Prostate gland (tissue), 2 donors: ENCODE data around the gene PXMP4. TPM values are rescaled to one million over a fixed set of nuclear protein-coding genes. Genes with fewer than 3 reads are reported as not detected.

Experiments used
- DNase-seq: peaks from one replicate; pipeline ENCODE4 v3.0.0-alpha.2; 2019; ENCODE audit warnings: low spot score
- H3K27ac ChIP-seq, 2 donors: fragments of 200-600 bp; sonication (generic); 2 replicates each; pipeline ENCODE4 v1.5.1; 2017 to 2019
- H3K27me3 ChIP-seq: fragments of 200-600 bp; sonication (generic); replicated peaks from 2 replicates; pipeline ENCODE4 v1.5.1; 2019; ENCODE audit not compliant: insufficient read depth
- H3K36me3 ChIP-seq, 2 donors: fragments of 200-600 bp; sonication (generic); 1 replicate in 1 of 2; 2 replicates in 1 of 2; pipeline versions ENCODE4 v1.5.1 to v1.8.1; 2017 to 2019
- H3K4me1 ChIP-seq: fragments of 200-600 bp; sonication (generic); replicated peaks from 2 replicates; pipeline ENCODE4 v1.5.1; 2019
- H3K4me3 ChIP-seq, 2 donors: fragments of 200-600 bp; sonication (generic); 2 replicates each; pipeline ENCODE4 v1.5.1; 2017 to 2019
- H3K9me3 ChIP-seq: fragments of 200-600 bp; sonication (generic); 2 replicates; pipeline ENCODE4 v1.5.1; 2017
- CTCF ChIP-seq, 4 experiments: fragments of 200-600 bp in 2 of 4; fragments of 450-650 bp in 2 of 4; sonication (generic) in 2 of 4; IDR thresholded peaks; 1 replicate in 3 of 4; 2 replicates in 1 of 4; pipeline ENCODE4 v1.5.1; 2016 to 2019; ENCODE audit warnings: antibody characterized with exemption in 4 of 4, mild to moderate bottlenecking in 2 of 4, moderate library complexity in 2 of 4
- POLR2A ChIP-seq: fragments of 450-650 bp; IDR thresholded peaks from one replicate; pipeline ENCODE4 v1.6.1; 2016; ENCODE audit warnings: antibody characterized with exemption, mild to moderate bottlenecking
- POLR2AphosphoS5 ChIP-seq: sonication (generic); formaldehyde crosslinking; IDR thresholded peaks from one replicate; pipeline ENCODE4 v1.6.1; 2017; ENCODE audit warnings: antibody characterized with exemption
- WGBS: methylation state at CpG from one replicate; pipeline ENCODE4 v1.1.5; 2018; 5-methylcytosine and 5-hydroxymethylcytosine counted together
- intact Hi-C: fragments of 100-400 bp; cut with DNase I; formaldehyde crosslinking; loops from one replicate; pipeline ENCODE4 v1.14.2; 2022
- total RNA-seq, 2 donors: library from RNA; depleted of rRNA; stranded (reverse); fragments of >200 nt; gene quantifications; one replicate each; pipeline ENCODE4 v1.1.0, GENCODE V29; 2016

Gene PXMP4
- total RNA-seq = 10 to 100 TPM; 13.3 to 25.5 TPM

- intact Hi-C loops = no loop called here
- peak; percentile 95 for TF ChIP-seq POLR2AphosphoS5
- TF ChIP-seq CTCF (IDR thresholded peaks at IDR 0.05) = peak in 1 of 4 experiments; percentile 13
- TF ChIP-seq POLR2A = peak; percentile 29
Observed at GRCh38 chr20:33719989-33720709, at the start of gene PXMP4. Gene PXMP4 (minus strand): TSS chr20:33720310. CDS start chr20:33720207, 103 bp downstream.

GRCh38 chr20:33769043-33769442 lies 48.9 kb upstream of the PXMP4 start:
- Histone ChIP-seq H3K27ac (no peak overlapping the region), H3K27me3 (no peaks in the 10 kb centered on the region), H3K9me3 (no peaks in the 10 kb centered on the region), H3K36me3 (peaks cover 0 to 5% of the 10 kb centered on the region in 2 donors), H3K4me3 (no peak overlapping the region), H3K4me1 (no peaks in the 10 kb centered on the region)
- intact Hi-C loops = no loop called here
- DNase-seq = no peak
- 92% methylated on average over 4 of the region's 4 CpGs for whole genome bisulfite sequencing
- TF ChIP-seq POLR2A = no peak
- TF ChIP-seq CTCF (IDR thresholded peaks at IDR 0.05) = no peak
- TF ChIP-seq POLR2AphosphoS5 = no peak

More at GRCh38 chr20:33719989-33720709, at the start of gene PXMP4:
- H3K4me1 ChIP-seq = peaks cover 9% of the 10 kb centered on the region
- 3% methylated on average over 42 of the region's 46 CpGs for WGBS
- peak within 1 kb of the TSS; percentile 66 to 90 for H3K4me3 ChIP-seq
- H3K27me3 ChIP-seq = no peaks in the 10 kb centered on the region
- H3K9me3 ChIP-seq = no peaks in the 10 kb centered on the region
- H3K36me3 ChIP-seq = no peaks in the 10 kb centered on the region
- DNase-seq = peak; percentile 90
- peak within 1 kb of the TSS; percentile 51 to 68 for H3K27ac ChIP-seq

GRCh38 chr20:33767777-33768138 lies 47.6 kb upstream of the PXMP4 start:
- Histone ChIP-seq H3K36me3 (peaks cover 0 to 5% of the 10 kb centered on the region in 2 donors), H3K9me3 (no peaks in the 10 kb centered on the region), H3K4me3 (no peak overlapping the region), H3K27ac (no peak overlapping the region), H3K4me1 (no peaks in the 10 kb centered on the region), H3K27me3 (no peaks in the 10 kb centered on the region)
- 94% methylated on average over 2 of the region's 2 CpGs for WGBS
- intact Hi-C loops = no loop called here
- DNase-seq = no peak
- TF ChIP-seq POLR2A (no peak), POLR2AphosphoS5 (no peak), CTCF (IDR thresholded peaks at IDR 0.05) (no peak)

GRCh38 chr20:33766686-33767085 lies 46.6 kb upstream of the PXMP4 start:
- intact Hi-C loops = no loop called here
- no peaks in the 10 kb centered on the region for H3K9me3 ChIP-seq
- H3K27ac ChIP-seq = no peak overlapping the region
- 90% methylated on average over 8 of the region's 9 CpGs for WGBS
- H3K4me3 ChIP-seq = no peak overlapping the region
- no peaks in the 10 kb centered on the region for H3K27me3 ChIP-seq
- H3K4me1 ChIP-seq = no peaks in the 10 kb centered on the region
- H3K36me3 ChIP-seq = peaks cover 0 to 5% of the 10 kb centered on the region in 2 donors
- DNase-seq = no peak
- TF ChIP-seq CTCF (IDR thresholded peaks at IDR 0.05) (no peak), POLR2A (no peak), POLR2AphosphoS5 (no peak)

GRCh38 chr20:33765592-33765991 lies 45.5 kb upstream of the PXMP4 start:
- 96% methylated on average over 5 of the region's 5 CpGs for WGBS
- no peaks in the 10 kb centered on the region for H3K27me3 ChIP-seq
- no peak overlapping the region for H3K4me3 ChIP-seq
- no peak for DNase-seq
- H3K4me1 ChIP-seq = no peaks in the 10 kb centered on the region
- TF ChIP-seq POLR2AphosphoS5 = no peak
- no peak for TF ChIP-seq CTCF (IDR thresholded peaks at IDR 0.05)
- no peak for TF ChIP-seq POLR2A
- no peak overlapping the region for H3K27ac ChIP-seq
- peaks cover 0 to 5% of the 10 kb centered on the region in 2 donors for H3K36me3 ChIP-seq
- intact Hi-C loops = no loop called here
- H3K9me3 ChIP-seq = no peaks in the 10 kb centered on the region
